Measurements from ENCODE around the gene ZFP57.

DNA sequence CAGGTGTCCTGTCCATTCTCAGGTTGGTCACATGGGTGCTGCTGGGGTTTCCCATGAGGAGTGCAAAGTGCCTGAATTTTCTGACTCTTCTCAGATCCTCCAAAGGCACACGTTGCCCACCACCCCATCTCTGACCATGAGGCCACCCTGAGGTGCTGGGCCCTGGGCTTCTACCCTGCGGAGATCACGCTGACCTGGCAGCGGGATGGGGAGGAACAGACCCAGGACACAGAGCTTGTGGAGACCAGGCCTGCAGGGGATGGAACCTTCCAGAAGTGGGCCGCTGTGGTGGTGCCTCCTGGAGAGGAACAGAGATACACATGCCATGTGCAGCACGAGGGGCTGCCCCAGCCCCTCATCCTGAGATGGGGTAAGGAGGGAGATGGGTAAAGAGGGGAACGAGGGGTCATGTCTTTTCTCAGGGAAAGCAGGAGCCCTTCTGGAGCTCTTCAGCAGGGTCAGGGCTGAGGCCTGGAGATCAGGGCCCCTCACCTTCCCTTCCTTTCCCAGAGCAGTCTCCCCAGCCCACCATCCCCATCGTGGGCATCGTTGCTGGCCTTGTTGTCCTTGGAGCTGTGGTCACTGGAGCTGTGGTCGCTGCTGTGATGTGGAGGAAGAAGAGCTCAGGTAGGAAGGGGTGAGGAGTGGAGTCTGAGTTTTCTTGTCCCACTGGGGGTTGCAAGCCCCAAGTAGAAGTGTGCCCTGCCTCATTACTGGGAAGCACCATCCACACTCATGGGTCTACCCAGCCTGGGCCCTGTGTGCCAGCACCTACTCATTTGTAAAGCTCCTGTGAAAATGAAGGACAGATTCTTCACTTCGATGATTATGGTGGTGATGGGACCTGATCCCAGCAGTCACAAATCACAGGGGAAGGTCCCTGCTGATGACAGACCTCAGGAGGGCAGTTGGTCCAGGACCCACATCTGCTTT, 44.3 kb upstream of the ZFP57 start:
- TF ChIP-seq, protein P1, sequence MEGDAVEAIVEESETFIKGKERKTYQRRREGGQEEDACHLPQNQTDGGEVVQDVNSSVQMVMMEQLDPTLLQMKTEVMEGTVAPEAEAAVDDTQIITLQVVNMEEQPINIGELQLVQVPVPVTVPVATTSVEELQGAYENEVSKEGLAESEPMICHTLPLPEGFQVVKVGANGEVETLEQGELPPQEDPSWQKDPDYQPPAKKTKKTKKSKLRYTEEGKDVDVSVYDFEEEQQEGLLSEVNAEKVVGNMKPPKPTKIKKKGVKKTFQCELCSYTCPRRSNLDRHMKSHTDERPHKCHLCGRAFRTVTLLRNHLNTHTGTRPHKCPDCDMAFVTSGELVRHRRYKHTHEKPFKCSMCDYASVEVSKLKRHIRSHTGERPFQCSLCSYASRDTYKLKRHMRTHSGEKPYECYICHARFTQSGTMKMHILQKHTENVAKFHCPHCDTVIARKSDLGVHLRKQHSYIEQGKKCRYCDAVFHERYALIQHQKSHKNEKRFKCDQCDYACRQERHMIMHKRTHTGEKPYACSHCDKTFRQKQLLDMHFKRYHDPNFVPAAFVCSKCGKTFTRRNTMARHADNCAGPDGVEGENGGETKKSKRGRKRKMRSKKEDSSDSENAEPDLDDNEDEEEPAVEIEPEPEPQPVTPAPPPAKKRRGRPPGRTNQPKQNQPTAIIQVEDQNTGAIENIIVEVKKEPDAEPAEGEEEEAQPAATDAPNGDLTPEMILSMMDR (IDR thresholded peaks at IDR 0.05): no peak
- TF ChIP-seq POLR2AphosphoS5 (IDR thresholded peaks at IDR 0.05) (no peak), POLR2A (IDR thresholded peaks at IDR 0.05) (no peak)
